SIG-M5 treated with dmso at 0.1 percent for 504 hours (cell line): Measurements from ENCODE around the gene CNPPD1.

Experiments
- DNase-seq: peaks from one replicate; lab custom pipeline; 2025; ENCODE audit not compliant: unreplicated experiment; lab: John Stamatoyannopoulos, UW

CNPPD1 gene

DNA sequence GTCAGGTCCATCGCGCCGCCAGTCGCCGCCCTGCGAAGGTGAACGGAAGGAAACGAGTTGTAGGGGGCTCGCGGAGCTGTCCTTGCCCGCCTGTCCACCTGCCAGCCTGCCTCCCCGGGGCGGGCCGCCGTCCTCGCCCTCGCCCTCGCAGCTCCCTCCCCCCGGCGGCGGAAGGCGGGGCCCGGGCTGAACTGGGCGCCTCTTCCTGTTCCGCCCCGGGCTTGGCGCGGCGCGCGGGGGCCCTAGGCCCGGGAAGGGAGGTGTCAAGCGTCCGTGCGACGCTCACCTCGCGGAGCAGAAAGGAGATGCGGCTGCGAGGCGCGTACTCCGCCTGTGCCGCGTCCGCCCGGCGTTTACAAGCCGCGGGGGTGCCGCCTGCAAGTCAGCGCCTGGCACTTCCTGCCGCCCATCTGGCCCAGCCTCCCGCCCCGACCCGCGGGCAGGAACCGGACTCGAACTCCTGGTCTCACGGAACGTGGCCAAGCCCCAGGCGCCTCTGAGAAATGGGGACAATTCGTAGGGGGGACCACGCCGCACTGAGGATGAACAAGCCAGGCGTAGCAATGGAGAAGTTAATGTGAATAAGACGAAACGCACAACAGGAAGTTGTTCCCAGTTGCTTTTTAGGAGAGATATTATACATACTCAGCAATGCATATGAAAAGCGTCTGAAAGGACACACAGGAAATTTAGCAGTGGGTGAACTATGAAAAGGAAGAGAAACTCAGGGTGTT lies at the start of gene CNPPD1:
CNPPD1 (minus strand) TSS at position 108 of the 734 bp plus-strand sequence; CDS start at position 11, 97 bp downstream.
- peak; percentile 78 for DNase-seq

DNA sequence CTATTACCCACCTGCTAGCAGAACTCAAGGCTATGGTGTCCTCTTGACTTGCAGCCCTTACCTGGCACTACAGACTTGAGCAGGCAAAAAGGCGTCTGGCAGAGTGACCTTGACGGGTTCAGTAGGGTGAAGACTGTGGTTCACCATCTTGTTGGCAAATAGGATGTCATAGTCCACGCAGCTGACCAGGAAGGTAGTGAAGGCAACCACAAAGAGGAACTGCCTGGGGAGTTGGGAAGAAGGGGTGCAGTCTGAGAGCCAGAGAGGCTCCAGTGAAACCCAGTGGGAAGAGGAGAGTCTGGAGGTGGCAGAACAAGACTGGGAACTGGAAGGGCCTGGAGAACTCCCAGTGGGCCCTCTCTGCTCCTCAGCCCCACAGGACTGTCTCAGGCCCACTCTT lies 48.6 kb upstream of the CNPPD1 start:
- DNase-seq = peak; percentile 59

GRCh38 chr2:219223831-219224610 lies 47.3 kb upstream of the CNPPD1 start:
- no peak for DNase-seq

DNA sequence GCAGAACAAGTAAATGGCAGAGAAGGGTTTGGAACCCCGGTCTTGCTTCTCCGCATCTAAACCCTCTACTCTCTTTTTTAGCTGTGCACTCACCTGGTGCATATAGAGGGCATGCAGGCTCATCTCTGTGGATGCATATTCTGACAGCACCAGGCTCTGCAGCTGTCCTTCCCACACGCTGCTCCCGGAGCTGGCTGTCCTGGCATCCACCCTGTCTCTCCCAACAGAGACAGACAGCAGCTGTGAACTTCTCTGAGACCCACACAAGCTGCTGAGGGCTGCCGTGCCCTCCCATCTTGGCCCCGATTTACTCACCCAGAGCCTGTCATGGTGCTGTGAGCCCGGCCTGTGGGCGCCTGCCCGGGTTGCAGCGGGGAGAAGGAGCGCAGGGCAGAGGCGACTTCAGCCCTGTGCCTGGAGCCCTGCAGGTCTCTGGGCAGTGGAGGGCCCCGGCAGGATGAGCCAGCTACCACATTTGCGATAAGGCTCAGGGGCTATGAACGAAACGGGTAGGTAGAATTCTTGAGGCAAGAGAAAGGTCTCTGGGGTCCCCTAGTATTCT lies 45.3 kb upstream of the CNPPD1 start:
- DNase-seq = no peak

DNA sequence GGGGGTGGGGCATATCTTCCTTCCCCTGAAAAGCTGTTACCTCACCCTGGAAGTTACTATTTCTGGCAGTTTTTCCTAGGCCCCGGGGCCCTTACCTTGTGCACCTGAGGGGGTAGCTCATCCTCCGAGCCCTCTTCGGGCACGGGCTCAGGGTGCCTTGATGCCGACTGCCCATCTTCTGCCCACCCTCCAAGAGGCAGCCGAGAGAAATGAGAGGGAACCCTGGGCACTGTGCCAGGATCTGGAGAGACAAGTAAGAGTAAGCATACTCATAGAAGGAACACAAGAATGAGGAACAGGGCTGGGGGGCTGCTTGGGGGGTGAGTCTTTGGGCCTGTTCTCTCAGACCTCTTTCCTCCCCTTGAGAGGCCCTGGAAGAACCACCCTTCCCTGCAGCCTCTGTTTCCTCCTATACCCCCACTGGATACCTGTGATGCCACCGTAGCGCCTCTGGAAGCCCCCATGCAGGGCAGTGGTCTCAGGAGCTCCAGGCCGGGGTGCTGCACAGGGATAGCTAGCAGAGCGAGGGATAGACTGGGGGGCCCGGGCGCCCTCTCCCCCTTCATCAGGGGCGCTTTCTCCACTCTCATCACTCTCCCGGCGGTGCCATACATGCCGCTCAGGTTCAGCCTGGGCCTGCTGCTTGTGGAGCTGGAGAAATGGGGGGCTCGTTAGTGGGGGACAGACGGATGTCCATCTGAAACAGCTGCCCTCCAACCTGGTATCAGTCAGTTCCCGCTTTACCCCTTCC lies 44.1 kb upstream of the CNPPD1 start:
- no peak for DNase-seq

GRCh38 chr2:219219784-219220532 lies 43.2 kb upstream of the CNPPD1 start:
- no peak for DNase-seq

- DNase-seq = peak; percentile 27
Measured at GRCh38 chr2:219218732-219219701, 42.3 kb upstream of the CNPPD1 start, which contains the start of gene ABCB6. Gene ABCB6, minus strand, starts transcription at chr2:219218958. Its CDS starts 285 bp downstream, at chr2:219218673.

- no peak for DNase-seq
Measured at GRCh38 chr2:219218217-219218731, 41.5 kb upstream of the CNPPD1 start.

DNA sequence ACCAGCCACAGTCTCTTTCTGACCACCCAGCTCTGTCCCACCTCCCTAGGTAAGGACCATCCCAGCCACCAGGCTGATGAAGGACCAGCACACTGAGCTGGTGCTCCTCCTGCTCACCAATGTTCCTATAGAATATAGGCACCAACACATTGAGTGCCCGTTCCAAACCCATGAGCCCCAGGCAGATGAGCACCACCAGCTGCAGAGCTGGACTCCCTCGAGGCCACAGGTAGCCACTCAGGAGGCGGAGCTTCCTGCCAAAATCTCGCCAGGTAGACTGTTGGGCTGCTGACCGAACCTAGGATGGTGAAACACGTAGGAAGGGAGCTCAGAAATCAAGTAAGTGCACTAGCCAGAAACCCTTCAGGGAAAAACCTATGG lies 39.8 kb upstream of the CNPPD1 start:
- no peak for DNase-seq

DNA sequence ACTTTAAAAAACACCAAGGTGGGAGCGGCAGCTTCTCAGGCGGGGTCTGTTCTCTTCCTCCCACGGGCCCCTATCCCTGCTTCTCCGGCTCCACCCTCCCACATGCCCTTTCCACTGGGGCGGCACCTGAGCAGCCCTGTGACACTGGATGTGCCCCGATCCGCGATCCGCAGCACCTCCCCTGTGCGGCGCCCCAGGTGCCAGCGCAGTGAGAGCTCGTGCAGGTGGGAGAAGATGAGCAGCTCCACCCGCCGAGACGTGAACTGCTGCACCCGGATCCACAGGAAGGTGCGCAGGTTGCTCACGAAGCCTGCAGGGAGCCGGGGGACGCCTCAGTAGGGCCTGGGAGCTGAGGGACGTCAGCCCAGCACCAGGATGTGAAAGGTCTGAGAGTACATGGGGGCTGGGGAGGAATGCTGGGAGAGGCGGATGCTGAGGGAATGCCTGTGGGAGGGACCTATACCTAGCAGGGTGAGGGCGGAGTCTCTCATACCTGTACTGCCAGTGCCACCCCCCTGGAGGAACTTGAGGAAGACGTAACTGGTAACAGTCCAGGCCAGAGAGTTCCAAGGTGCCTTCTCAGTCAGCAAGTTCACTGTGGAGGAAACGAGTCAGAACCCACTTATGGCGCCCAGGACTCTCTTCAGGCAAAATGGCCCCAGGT lies 39.3 kb upstream of the CNPPD1 start:
- DNase-seq = no peak

- DNase-seq = no peak
Measured at GRCh38 chr2:219214786-219215185, 38.1 kb upstream of the CNPPD1 start.

- no peak for DNase-seq
Measured at GRCh38 chr2:219214141-219214540, 37.4 kb upstream of the CNPPD1 start.

GRCh38 chr2:219213486-219214071 lies 36.9 kb upstream of the CNPPD1 start:
- no peak for DNase-seq

DNA sequence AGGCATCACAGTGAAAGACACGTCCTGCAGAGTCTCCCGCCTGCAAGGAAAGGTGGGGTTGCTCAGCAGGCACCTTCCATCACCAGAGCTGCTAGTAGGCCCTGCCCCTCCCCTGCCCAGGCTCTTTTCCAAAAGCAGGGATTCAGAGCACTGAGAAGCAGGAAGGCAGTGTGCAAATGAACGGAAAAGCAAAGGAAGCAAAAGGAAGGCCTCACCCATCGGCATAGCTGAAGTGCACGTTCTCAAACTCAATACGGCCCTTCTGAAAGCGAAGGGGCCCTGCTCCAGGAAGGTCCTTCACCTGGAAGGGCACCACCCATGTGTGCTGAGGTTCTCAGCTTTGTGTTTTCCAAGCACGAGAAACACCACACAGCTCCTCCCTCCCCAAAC lies 36.3 kb upstream of the CNPPD1 start:
- no peak for DNase-seq

DNA sequence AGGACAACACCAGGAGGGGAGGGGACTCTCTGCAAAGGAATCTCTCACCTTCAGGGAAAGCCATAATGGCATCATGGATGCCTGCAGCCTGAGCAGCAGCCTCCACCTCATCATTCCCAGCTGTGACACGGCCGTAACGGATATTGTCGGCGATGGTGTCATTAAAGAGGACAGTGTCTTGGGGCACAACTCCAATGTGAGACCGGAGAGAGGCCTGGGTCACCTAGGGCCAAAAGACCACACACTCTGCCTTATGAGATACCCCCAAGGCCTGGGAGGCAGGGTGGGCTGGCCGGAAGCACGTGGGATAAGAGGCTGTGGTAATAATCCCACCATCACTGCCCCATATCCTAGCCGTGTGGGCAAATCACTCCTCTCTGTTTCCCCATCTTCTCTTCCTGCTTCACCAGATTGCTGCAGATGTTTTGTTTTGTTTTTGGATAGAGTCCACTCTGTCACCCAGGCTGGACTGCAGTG lies 34.2 kb upstream of the CNPPD1 start:
- no peak for DNase-seq

- DNase-seq = no peak
Measured at GRCh38 chr2:219210196-219210885, 33.6 kb upstream of the CNPPD1 start.
